Left forelimb (tissue), 1 donor: Measurements from ENCODE around the gene FLOT2.
A peak's percentile ranks its signal among the peaks of the same experiment; 100 is the strongest.
"Not testable (repeated sequence)": the region's sequence is repeated elsewhere in the genome, so short reads cannot be mapped to it uniquely, and the experiment has no call there.

Source experiments
- DNase-seq: peaks from one replicate; pipeline ENCODE4 v3.0.0-alpha.2; 2018; ENCODE audit warnings: low spot score

Gene FLOT2, protein sequence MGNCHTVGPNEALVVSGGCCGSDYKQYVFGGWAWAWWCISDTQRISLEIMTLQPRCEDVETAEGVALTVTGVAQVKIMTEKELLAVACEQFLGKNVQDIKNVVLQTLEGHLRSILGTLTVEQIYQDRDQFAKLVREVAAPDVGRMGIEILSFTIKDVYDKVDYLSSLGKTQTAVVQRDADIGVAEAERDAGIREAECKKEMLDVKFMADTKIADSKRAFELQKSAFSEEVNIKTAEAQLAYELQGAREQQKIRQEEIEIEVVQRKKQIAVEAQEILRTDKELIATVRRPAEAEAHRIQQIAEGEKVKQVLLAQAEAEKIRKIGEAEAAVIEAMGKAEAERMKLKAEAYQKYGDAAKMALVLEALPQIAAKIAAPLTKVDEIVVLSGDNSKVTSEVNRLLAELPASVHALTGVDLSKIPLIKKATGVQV

DNA sequence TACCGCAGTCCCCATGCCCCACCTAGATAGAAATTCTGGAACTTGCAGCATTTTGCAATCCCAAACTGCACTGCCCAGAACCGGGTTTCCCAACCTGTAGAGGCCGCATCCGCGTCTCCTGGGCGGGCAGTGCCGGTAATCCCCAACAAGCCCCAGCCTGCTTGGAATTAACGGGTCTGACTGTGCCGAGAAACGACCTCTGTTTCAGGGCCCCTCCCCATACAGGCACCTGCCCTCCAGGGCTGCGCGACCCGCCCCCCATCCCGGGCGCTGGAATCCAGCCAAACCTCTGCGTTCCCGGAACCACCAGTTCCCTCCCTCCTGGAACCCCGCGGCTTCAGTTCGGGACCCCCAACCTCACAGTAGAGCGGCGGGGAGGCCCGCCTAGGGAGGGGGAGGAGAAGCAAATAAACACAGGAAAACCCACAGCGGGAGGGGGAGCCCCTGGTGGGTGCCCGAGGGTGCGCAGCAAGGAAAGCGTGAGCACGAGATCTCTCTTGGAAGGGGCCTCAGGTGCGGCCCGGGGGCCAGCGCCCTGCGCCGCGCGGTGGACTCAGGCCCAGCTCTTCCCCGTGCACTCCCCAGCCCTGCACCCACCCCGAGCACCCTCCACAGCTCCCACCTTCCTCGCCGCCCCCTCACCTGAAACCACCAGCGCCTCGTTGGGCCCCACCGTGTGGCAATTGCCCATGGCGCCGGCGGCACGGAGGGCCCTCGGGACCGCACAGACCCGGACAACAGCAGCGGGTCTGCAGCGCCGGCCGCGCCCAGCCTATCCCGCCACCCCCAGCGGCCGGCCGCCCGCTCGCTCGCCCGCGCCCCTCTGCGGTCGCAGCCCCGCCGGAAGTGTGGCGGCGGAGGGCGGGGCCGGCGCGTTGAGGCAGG is at the start of gene FLOT2:
TSS of gene FLOT2 (minus strand) at position 850 of the 885 bp plus-strand sequence. CDS start at position 691, 159 bp downstream.
- peak; percentile 69 for DNase-seq

DNA sequence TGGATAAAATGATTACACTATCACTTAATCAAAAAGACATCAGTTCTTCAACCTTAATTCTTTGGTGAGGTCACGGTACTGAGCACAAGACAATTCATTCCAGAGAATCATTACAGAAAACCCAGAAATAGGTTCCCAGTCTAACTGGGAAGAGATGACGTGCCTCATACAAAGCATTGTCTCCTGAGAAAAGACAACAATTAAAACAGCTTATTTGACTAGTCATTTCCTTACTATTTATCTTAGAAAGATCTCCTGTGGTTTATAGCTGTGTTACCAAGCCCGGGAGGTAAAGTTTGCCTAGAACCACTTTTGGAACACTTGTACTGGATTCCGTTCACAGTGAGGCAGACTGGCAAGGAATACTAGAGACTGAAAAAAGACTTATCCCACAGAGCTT is 48.7 kb upstream of the FLOT2 start:
- DNase-seq: no peak

DNA sequence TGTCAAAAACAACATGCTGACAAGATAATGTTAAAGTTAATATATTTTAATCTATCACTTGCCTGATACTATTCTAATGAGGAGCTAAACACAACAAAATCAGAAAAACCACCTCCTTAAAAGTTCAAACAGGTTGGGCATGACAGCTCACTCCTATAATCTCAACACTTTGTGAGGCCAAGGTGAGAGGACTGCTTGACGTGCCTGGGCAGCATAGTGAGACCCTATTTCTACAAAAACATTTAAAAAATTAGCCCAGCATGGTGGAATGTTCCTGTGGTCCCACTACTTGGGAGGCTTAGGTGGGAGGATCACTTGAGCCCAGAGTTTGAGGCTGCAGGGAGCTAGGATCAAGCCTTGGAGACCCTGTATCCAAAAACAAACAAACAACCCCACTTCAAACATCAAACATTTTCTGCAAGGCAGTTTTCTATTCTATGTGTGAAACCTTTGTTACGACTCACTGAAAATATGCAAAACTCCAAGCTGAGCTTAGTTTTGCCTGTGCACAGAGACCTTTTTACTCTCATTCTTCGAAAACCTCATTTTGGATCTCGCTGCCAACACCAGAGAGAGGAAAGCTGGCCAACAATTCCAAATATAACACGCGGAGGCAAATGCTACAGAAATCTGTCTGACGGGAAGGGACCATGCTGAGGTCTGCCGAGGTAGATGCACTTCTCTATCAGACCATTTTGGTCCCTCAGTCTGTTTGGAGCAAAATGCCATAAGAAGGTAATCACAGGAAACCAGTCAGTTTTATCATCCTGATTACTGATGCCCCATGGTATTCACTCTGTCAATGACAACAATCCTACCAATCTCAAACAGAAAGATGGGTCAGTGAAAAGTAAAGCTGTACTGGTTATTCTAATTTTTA is 47.6 kb upstream of the FLOT2 start:
- DNase-seq: no peak

DNA sequence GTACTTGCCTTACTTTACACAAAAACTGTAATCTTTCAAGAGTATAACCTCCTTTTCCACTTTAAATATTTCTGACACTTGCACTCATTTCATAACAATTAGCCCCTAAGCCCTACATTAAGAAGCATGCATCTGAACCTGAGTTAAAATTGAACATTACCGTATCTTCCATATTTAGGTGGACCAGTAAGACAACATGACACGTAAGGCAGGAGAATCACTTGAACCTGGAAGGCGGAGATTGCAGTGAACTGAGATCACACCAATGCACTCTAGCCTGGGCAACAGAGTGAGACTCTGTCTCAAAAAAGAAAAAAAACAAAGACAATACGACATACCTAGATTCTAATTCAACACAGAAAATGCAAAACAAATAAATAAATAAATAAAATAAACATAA is 46.8 kb upstream of the FLOT2 start:
- no peak for DNase-seq

DNA sequence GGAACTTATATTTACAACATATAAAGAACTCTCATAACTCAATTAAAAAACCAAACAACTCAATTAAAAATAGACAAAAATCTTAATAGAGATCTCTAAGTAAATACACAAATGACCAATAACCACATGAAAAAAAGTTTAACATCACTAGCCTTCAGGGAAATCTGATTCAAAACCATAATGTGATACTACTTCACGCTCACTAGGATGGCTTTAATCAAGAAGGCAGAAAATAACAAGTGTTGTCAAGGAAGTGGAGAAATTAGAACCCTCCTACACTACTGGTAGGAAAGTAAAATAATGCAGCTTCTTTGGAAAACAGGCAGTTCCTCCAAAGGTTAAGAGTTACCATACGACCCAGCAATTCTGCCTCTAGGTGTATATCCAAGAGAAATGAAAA is 45.4 kb upstream of the FLOT2 start:
- no peak for DNase-seq

DNA sequence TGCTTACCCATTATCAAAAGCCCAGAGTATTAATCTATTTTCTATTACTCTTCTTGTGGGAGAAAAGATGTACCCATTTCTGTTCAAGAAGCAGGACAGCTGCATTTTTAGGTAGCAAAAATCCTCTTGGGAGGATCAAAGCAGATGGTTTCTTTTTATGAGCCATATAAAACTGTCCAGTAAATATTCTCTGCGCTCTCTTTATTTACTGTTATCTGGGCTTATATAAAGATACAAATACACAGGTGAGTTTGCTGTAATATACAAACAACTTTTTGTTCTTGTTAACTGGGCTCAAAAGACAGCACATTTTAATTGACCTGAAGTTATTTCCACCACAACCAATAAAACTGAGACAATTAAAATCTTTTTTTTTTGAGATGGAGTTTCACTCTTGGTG is 43.7 kb upstream of the FLOT2 start:
- DNase-seq: no peak

DNA sequence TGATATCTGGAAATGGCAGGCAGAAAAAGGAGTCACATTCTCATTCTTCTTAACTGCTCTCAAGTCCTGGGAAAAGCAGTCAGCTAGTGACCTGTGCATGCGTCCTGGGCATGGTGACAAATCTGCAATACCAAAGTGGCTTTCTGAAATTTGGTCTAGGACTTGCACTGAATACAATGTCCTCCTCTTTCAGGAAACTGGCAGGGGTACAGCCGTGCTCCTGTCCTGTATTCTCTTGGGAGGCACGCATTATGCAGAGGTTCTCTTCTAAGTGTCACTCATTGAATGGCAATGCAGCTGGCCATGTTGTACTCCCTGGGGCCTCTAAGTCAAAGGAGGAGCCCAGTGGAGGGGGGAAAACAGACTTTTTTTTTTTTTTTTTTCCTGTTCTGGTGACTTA is 43.1 kb upstream of the FLOT2 start:
- DNase-seq: no peak

DNA sequence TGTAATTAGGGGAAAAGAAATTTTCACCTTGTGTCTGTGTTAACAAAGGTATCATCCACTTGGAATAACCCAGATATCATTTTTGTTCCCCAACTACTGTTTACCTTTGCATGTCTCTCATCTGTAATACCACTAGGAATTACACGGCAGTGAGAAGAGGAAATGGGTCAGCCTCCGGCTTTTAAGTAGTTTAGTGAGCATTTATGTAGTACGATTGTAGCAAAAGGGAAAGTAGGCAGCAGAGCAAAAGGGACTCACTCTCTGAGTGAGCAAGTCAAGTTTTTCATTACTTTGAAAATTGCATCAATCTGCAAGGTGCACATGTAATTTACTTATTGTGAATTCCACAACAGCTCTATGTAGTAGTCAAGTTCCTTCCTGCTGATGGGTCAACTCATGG is 42.6 kb upstream of the FLOT2 start:
- no peak for DNase-seq

DNA sequence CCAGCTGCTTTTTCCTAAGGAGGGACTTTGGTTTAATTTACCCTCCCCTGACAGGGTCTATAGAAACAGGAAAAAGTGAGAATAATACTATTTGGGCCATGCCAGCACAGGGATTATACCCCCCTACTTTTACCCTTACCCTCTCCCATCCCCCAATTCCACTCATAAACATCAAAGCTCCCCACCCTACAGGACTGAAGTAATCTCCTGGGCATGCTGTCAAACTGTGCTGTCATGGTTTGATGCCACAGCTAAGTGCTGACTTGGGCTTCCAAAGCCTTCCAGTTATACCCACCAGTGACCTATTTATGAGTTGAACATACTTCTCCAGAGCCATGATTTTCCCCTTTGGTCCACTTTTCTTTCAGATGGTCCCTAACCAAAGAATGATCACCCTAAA is 41.0 kb upstream of the FLOT2 start:
- no peak for DNase-seq

DNA sequence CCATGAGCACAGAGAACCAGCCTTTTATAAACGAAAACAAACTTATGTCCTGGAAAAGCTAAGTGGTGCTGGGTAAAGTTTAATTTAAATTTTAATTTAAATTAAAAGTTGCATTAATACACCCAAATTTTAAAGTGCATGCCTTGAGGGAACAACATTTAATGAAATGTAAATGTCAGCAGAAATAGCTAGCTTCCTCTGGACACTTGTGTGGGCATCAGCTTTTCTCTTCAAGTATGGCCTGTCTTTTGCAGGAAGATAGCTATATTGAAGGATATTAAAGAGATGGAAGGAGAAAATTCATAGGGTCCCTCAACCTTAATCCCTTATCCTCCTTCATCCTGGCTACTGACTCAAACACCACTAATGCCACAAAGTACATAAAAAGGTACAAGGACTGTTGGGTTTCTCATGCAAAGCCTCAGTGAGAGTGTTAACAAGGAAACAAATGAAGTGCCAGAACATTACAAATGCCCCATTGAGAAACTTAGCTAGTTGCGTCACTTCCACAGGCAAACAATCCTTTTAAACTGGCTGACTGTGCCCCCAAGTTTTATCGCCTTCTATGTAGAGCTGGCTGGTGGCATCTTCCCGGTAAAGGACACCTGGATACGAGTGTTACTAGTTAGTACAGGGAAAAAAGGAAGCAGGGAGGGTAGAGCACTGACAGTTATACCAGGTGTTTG is 39.7 kb upstream of the FLOT2 start:
- no peak for DNase-seq

DNA sequence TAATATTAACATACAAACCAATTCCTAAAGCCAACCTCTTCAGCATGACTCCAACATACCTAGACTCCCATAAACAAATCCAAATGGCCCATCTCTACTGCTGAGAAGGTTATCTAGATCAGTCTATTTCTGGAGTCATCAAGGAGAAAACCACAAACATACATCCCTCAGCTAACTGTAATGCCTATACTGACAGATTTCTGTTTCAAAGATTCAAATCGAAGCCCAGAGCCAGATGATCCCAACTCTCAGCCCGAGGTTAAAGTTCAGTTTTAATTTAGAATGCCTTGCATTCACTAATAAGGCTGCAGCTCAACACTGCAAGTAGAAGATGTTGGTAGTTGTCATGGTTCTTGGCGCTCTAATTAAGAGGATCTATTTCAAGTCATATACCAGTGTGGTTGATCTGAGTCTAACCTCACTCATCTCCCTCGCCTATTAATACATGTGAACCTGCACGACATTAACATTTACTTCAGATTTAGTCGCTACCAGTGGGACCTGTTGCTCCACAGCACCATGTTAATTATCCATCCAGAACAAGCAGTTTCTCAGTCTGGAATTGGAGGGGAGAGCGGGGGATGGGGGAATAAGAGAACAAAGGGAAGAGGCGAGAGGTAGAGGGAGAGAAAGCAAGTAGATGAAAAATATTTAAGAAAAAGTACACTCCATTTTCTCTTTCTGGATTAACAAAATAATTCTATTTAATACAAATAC is 38.4 kb upstream of the FLOT2 start:
- DNase-seq: no peak

DNA sequence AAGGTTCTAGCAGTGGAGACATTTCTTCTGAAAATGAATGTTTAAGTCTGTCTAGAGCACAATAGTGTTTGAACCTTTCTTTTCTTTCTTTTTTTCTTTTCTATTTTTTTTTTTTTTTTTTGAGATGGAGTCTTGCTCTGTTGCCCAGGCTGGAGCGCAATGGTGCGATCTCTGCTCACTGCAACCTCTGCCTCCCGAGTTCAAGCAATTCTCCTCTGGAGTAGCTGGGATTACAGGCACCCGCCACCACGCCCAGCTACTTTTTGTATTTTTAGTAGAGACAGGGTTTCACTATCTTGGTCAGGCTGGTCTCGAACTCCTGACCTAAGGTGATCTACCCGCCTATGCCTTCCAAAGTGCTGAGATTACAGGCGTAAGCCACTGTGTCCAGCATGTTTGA is 37.0 kb upstream of the FLOT2 start:
- not testable (repeated sequence) for DNase-seq

DNA sequence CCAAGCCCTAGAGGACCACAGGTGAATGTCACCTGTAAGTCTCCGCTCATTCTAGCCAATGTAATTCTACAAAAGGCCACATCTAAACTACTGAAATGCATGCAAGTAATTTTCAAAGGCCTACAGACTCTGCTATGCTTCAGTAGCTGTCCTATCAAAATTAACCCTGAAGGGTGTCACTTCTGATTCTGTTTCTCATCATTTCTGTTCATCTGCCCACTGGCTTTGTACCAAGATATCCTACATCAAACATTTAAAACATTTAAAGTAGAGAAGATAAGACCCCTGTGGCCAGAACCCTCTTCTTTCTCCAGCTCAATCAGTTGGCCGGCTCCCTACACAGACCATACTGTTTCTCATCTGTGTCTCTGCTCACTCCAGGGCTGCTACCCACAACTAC is 32.3 kb upstream of the FLOT2 start:
- DNase-seq: no peak

DNA sequence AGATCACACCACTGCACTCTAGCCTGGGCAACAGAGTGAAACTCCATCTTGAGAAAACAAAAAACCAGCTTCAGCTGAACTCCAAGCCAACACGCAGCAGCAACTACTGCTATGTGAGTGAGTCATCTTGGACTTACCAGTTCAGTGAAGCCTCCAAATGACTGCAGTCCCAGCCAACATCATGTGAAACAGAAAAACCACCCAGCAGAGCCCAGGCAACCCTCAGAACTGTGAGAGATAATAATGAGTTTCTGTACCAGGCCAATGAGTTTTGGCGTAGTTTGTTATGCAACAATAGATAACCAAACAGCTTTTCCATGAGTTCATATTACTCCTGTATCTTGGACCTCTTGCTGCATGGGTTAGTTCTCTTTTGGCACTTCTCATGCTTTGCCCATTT is 30.5 kb upstream of the FLOT2 start:
- no peak for DNase-seq

DNA sequence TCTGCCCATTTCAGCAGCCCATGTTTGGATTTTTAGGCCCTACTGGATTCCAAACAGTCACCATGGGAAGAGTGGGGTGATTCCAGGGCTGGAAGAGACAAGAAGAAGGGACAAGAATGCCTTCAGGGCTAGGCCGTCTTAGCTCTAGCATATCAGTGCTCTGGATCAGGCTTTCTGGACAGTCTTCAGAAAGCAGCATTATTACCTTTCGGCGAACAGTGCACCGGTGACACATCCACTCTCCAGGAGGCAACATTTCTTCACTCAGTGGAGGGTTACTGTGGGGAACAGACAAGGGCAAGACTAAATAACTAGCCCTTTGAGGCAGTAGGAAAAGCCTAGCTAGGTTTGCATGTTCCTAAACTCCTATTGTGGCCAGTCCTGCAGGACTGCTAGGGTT is 29.3 kb upstream of the FLOT2 start:
- DNase-seq: no peak

DNA sequence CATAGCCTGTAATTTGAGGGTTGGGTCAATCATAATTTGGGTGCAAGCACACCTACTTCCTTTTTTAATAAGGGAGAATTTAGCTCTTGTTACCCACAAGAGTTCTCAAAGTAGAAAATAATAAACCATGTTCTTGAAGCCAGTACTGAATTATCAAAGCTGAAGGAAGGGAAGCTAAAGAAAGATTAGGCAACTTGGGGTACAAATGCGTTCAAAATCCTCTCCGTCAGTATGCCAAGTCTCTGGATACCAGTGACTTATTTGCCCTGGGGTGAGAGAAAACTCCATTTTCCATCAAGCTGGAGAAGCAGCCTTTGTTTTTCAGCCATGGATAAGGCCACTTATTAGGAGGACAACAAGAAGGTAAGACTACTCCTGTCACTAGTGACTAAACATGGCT is 28.8 kb upstream of the FLOT2 start:
- DNase-seq: no peak

DNA sequence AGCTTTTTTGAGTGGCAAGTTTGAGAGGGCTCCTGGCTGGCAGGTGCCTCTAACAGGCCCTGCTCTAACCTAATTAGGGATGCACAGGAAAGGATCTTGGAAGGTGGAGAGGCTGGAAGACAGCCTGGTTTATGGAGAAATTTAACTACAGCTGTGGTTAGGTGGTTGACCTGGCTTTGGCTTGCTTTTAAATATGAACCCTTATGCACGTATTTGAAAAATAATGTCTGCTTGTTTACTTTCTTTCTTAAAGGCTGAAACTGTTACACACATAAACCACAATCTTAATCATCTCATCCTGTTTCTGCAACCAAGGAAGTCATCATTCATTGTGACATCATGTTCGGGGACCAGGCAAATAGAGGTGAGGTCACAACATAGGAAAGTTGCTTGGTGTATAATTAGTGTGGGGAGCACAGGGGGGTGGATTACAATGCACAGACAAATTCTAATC is 28.4 kb upstream of the FLOT2 start:
- no peak for DNase-seq

DNA sequence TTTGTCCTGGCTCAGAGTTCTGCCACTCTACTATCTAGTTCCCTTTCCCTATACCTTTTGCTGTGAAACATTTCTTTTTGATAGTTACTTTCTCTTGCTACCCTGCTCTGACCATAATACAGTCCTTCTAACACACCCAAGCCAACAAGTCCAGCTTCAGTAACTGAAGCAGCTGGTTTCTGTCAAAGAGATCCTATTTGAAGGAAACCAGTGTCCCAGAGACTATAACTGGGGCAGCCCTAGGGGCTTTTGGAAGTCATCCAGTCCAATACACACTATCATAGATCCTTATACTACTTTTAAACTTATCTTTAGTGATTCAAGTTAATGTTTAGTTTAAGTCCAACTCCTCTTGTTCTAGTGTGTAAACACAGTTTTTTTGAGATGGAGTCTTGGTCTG is 22.7 kb upstream of the FLOT2 start:
- no peak for DNase-seq

DNA sequence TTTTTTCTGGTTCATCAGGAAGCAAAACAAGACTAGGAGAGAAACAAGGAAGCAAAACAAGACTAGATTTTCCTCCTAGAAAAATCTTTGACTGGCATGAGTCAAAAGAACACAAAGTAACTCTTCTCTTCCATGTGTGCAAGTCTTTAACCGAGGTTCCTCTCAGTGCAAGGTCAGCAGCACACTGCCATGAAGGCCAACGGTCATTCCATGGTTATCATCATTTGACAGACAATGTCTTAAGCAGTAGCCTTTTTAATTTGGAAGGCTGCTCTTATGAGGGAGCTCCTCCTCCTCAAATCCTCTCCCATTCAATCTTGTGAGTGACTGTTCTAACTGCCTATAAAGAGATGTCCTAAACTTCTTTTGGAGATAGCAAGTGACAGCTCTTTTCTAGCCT is 20.8 kb upstream of the FLOT2 start:
- DNase-seq: no peak

DNA sequence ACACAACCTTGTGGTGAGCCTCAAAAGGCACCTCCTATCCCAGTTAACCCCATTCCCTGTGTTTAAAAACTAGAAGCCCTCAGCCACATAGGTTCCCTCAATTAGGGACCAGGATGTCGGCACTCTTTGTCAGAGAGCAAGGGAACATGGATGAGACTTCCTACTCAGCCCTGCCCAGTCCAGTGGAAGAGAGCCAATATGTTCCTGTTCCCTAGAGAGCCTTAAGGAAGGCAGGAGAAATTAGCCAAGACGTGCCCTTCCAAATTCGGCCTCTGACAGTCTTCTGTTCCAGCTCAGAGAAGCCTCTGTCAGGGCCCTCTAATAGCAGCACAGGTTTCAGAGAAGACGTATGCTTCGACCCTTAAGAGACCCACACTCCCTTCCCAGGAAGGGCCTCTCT is 19.9 kb upstream of the FLOT2 start:
- no peak for DNase-seq

DNA sequence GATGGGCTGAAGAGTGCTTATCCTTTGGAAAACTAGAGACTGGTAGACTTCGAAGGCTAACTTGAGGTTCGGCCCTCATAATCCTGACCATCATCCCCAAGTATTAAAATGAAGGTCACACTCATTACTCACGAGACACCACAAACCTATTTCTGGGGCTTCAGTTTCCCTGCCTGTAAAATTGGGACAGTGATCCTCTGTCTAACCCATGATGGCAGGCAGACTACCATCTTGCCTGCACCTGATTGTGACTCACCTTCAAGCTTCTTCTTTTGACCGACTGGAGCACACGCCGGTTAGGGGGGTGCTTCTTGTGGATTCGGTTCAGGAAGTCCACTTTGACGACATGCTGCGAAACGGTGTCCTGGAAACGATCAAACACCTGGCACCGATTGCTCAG is 19.5 kb upstream of the FLOT2 start:
- DNase-seq: no peak
